Stomach smooth muscle (tissue), 2 donors: ENCODE measurements around the gene KLF3.

Source experiments
- H3K27ac ChIP-seq: one replicate; pipeline ENCODE4 v1.7.0; 2013; ENCODE audit warnings: mild to moderate bottlenecking, low read length, inconsistent platforms
- H3K27me3 ChIP-seq, 2 donors: one replicate each; pipeline ENCODE4 v1.7.0; 2013; ENCODE audit warnings: low read length in 2 of 2; ENCODE audit not compliant: insufficient read depth in 2 of 2, control insufficient read depth in 1 of 2
- H3K36me3 ChIP-seq, 2 donors: one replicate each; pipeline ENCODE4 v1.7.0; 2013; ENCODE audit warnings: low read length in 2 of 2; ENCODE audit not compliant: control insufficient read depth in 2 of 2, insufficient read depth in 2 of 2
- H3K4me1 ChIP-seq: one replicate; pipeline ENCODE4 v1.7.0; 2013; ENCODE audit warnings: low read length; ENCODE audit not compliant: control insufficient read depth, insufficient read depth
- H3K4me3 ChIP-seq, 2 donors: one replicate each; pipeline ENCODE4 v1.7.0; 2013; ENCODE audit warnings: low read length in 2 of 2
- H3K9ac ChIP-seq, 2 donors: one replicate each; pipeline ENCODE4 v1.7.0; 2013; ENCODE audit warnings: low read length in 2 of 2, mild to moderate bottlenecking in 1 of 2
- H3K9me3 ChIP-seq, 2 donors: one replicate each; pipeline ENCODE4 v1.7.0; 2013; ENCODE audit warnings: low read length in 2 of 2; ENCODE audit not compliant: control insufficient read depth in 2 of 2
- donor health status: healthy.
- donor health status: Pancreatic carcinoma.

Gene KLF3

GRCh38 chr4:38703635-38704034 is 39.6 kb downstream of the KLF3 start:
- H3K9ac ChIP-seq = no peak overlapping the region
- H3K4me1 ChIP-seq = no peaks in the 10 kb centered on the region
- no peaks in the 10 kb centered on the region for H3K27me3 ChIP-seq
- no peaks in the 10 kb centered on the region for H3K36me3 ChIP-seq
- no peaks in the 10 kb centered on the region for H3K9me3 ChIP-seq
- H3K27ac ChIP-seq = no peak overlapping the region
- H3K4me3 ChIP-seq = no peak overlapping the region

DNA sequence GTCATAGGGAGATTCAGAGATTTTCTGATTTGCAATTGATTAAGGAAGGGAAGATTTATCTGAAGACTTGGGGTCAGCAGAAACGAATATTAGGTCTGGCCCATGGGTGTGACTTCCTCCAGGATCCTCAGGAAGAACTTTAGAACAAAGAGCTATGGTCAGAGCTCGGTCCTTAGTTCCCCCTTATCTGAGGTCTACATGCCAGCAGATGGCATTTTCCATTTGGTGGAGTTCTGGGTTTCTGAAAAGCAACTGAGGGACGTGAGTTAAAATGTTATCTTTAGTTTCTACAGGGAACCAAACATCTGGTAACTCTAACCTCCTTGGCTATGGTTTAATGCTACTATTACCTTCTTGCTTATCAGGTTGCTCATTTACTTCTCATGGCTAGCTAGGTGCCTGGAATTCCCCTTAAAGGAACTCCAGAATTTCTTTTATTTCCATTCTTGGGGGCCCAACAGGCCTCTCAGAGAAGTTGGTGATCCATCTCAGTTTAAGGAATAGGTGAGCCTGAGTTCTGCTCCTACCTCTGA is 40.7 kb downstream of the KLF3 start:
- no peak overlapping the region for H3K27ac ChIP-seq
- H3K9ac ChIP-seq = no peak overlapping the region
- H3K4me3 ChIP-seq = no peak overlapping the region
- no peaks in the 10 kb centered on the region for H3K4me1 ChIP-seq
- no peaks in the 10 kb centered on the region for H3K36me3 ChIP-seq
- H3K9me3 ChIP-seq = no peaks in the 10 kb centered on the region
- no peaks in the 10 kb centered on the region for H3K27me3 ChIP-seq

DNA sequence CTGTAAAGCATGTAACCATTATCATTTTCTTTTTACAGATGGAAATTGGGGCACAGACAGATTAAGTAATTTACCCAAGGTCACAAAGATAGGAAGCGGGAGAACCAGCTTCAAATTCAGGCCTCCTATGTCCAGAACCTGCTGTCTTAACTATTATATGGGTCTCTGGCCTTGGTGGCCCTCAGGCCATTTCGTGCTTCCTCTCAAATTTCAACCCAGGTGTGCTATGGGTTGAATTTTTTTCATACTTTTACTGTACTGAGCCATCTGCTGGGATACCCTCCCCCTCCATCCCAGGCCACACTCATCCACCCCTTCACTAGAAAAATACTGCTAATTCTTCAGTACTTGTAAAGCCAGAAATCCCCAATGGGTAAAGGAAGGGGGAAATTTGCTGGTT is 42.3 kb downstream of the KLF3 start:
- Histone ChIP-seq H3K9ac (no peak overlapping the region), H3K4me1 (no peaks in the 10 kb centered on the region), H3K9me3 (no peaks in the 10 kb centered on the region), H3K36me3 (no peaks in the 10 kb centered on the region), H3K4me3 (no peak overlapping the region), H3K27ac (no peak overlapping the region), H3K27me3 (no peaks in the 10 kb centered on the region)

DNA sequence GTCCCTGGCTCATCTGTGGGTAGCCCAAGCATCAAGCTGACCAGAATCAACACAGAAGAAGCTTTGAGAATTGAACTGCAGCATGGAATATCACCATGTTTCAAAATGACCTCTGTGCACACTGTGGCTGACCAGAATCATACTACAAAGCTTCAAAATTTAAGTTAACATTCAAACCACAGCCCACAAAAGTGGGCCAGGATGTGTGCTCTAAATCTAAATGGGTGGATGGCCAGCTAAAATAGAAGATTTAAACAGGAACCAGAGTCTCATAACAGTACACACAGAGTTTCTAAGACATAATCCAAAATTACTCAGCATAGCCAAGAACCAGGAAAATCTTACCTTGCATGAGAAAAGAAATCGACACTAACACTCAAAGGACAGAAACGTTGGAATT is 46.1 kb downstream of the KLF3 start:
- H3K4me3 ChIP-seq = no peak overlapping the region
- no peaks in the 10 kb centered on the region for H3K4me1 ChIP-seq
- H3K27ac ChIP-seq = no peak overlapping the region
- no peak overlapping the region for H3K9ac ChIP-seq
- no peaks in the 10 kb centered on the region for H3K9me3 ChIP-seq
- no peaks in the 10 kb centered on the region for H3K27me3 ChIP-seq
- H3K36me3 ChIP-seq = no peaks in the 10 kb centered on the region

GRCh38 chr4:38711066-38711465 is 47.1 kb downstream of the KLF3 start:
- no peaks in the 10 kb centered on the region for H3K36me3 ChIP-seq
- H3K4me1 ChIP-seq = no peaks in the 10 kb centered on the region
- H3K9me3 ChIP-seq = no peaks in the 10 kb centered on the region
- H3K27me3 ChIP-seq = no peaks in the 10 kb centered on the region
- H3K4me3 ChIP-seq = no peak overlapping the region
- no peak overlapping the region for H3K27ac ChIP-seq
- H3K9ac ChIP-seq = no peak overlapping the region

- no peak overlapping the region for H3K27ac ChIP-seq
- H3K4me3 ChIP-seq = no peak overlapping the region
- no peaks in the 10 kb centered on the region for H3K36me3 ChIP-seq
- H3K9me3 ChIP-seq = no peaks in the 10 kb centered on the region
- H3K27me3 ChIP-seq = no peaks in the 10 kb centered on the region
- H3K9ac ChIP-seq = no peak overlapping the region
- H3K4me1 ChIP-seq = no peaks in the 10 kb centered on the region
These were observed 51.1 kb downstream of the KLF3 start for GRCh38 chr4:38715050-38715449.

- Histone ChIP-seq H3K4me1 (no peaks in the 10 kb centered on the region), H3K36me3 (no peaks in the 10 kb centered on the region), H3K4me3 (no peak overlapping the region), H3K27ac (no peak overlapping the region), H3K9ac (no peak overlapping the region), H3K9me3 (no peaks in the 10 kb centered on the region), H3K27me3 (no peaks in the 10 kb centered on the region)
These were observed 52.3 kb downstream of the KLF3 start for GRCh38 chr4:38716256-38716655.

DNA sequence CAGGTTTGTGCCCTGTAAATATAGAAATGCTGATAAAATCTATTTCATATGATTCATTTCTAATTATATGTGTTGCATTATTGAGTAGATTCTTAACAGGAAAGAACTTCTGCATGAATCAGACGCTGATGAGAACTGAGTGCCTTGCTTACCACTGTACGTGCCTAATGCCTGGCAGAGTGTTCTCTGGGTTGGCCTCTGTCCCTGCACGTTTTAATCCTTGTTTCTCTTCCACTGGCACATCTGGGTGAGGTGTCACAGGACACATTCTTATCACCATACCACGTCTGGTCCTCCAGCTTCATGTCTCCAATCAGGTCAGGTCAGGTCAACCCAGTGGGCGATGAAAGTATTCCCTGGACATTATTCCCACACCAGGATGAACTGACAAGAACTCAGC is 53.6 kb downstream of the KLF3 start:
- Histone ChIP-seq H3K27ac (no peak overlapping the region), H3K36me3 (no peaks in the 10 kb centered on the region), H3K9ac (no peak overlapping the region), H3K4me3 (no peak overlapping the region), H3K27me3 (no peaks in the 10 kb centered on the region), H3K9me3 (no peaks in the 10 kb centered on the region), H3K4me1 (no peaks in the 10 kb centered on the region)

DNA sequence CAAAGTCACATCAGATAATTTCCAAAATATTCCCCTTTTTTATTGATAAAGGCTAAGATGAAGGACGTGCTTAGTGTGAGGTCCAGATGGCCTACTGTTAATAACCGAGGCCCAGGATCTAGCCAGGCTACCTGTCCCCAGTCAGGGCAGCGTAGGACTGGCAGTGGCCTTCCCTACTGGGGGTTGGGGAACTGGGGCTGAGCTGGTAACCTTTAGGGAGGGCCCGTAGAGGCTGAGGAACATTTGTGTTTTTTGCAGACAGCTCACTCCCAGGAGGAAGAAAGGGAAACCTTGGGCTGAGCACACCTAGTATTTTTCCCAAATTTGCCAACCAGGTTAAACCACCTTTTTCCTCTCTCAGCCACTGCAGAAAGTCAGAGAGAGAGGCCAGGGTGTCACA is 59.1 kb downstream of the KLF3 start:
- no peaks in the 10 kb centered on the region for H3K4me1 ChIP-seq
- H3K36me3 ChIP-seq = no peaks in the 10 kb centered on the region
- no peak overlapping the region for H3K27ac ChIP-seq

DNA sequence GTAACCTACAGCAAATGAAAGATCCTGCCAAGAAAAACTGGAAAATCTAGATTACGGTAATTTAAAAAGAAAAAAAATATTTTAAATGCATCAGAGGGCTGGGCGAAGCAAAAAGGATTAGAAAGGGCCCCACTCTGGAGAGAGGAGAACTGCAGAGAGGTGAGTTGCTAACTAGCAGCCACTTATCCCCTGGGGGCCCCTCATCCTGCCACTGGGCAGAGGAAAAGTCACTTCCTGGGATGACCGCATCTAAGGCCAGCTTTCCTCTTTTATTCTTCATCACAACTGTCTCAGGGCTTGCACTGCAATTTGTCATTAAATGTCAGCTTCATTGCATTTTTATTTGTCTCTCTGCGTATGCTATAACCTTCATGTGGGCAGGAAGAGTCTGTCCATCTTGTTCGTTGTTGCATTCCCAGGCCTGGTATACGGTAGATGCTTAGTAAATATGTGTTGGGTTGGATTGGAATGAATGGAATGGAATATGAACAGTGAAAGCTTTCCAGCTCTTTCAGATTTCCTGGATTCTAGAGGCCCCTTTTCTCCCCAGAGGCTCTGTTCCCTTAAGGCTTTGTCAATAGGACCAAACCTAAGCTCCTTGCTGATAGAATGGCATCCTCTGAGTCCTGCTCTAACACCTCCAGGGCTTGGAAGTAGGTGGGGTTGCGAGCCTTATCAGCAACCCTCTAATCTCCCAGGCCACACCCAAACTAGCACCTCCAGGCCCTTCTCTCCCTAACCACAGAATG is 59.9 kb downstream of the KLF3 start:
- H3K4me1 ChIP-seq = no peaks in the 10 kb centered on the region
- H3K4me3 ChIP-seq = no peak overlapping the region
- no peaks in the 10 kb centered on the region for H3K36me3 ChIP-seq
- no peak overlapping the region for H3K9ac ChIP-seq
- H3K27me3 ChIP-seq = no peaks in the 10 kb centered on the region
- H3K9me3 ChIP-seq = no peaks in the 10 kb centered on the region
- H3K27ac ChIP-seq = no peak overlapping the region

More for the DNA sequence above, 59.1 kb downstream of the KLF3 start:
- Histone ChIP-seq H3K9ac (no peak overlapping the region), H3K4me3 (no peak overlapping the region), H3K27me3 (no peaks in the 10 kb centered on the region), H3K9me3 (no peaks in the 10 kb centered on the region)

DNA sequence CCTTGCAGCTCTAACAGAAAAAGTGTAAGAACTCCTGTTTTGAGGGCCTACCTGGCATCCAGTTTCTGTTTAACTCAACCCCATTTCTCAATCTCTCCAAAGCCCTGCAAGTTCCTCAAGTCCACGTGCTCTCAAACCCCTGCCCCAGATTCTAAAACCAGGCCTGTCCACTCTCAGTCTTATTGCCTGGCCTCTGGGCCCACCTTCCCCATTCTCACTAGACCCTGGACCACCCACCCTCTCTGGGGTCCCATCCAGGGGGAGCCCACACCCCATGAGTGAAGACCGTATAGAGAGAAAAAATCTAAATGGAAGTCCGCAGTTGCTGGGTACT is 60.4 kb downstream of the KLF3 start:
- no peaks in the 10 kb centered on the region for H3K36me3 ChIP-seq
- no peaks in the 10 kb centered on the region for H3K27me3 ChIP-seq
- no peaks in the 10 kb centered on the region for H3K9me3 ChIP-seq
- no peak overlapping the region for H3K27ac ChIP-seq
- no peaks in the 10 kb centered on the region for H3K4me1 ChIP-seq
- no peak overlapping the region for H3K4me3 ChIP-seq
- H3K9ac ChIP-seq = no peak overlapping the region
